GM10266 (cell line): ENCODE results near the gene STX10.

ENCODE experiments used
- DNase-seq: peaks from one replicate; pipeline ENCODE4 v3.0.0; 2012; ENCODE audit errors: extremely low spot score
- TF ChIP-seq, protein P1 (sequence below): IDR thresholded peaks from 2 replicates; pipeline ENCODE4 v1.5.1; 2012; ENCODE audit warnings: mild to moderate bottlenecking, low read depth; ENCODE audit not compliant: control insufficient read depth, insufficient read depth; ENCODE audit errors: missing control alignments

The STX10 gene

GRCh38 chr19:13097033-13097462, 53.1 kb downstream of the STX10 start:
- DNase-seq = no peak
- TF ChIP-seq, protein P1, sequence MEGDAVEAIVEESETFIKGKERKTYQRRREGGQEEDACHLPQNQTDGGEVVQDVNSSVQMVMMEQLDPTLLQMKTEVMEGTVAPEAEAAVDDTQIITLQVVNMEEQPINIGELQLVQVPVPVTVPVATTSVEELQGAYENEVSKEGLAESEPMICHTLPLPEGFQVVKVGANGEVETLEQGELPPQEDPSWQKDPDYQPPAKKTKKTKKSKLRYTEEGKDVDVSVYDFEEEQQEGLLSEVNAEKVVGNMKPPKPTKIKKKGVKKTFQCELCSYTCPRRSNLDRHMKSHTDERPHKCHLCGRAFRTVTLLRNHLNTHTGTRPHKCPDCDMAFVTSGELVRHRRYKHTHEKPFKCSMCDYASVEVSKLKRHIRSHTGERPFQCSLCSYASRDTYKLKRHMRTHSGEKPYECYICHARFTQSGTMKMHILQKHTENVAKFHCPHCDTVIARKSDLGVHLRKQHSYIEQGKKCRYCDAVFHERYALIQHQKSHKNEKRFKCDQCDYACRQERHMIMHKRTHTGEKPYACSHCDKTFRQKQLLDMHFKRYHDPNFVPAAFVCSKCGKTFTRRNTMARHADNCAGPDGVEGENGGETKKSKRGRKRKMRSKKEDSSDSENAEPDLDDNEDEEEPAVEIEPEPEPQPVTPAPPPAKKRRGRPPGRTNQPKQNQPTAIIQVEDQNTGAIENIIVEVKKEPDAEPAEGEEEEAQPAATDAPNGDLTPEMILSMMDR = no peak

- TF ChIP-seq, protein P1 = no peak
- DNase-seq = no peak
Observed at GRCh38 chr19:13095934-13096927, 53.9 kb downstream of the STX10 start.

GRCh38 chr19:13095393-13095784, 54.8 kb downstream of the STX10 start:
- DNase-seq = no peak

GRCh38 chr19:13094771-13095392, 55.3 kb downstream of the STX10 start:
- TF ChIP-seq, protein P1 = no peak
- DNase-seq = no peak

More at GRCh38 chr19:13095393-13095784, 54.8 kb downstream of the STX10 start:
- TF ChIP-seq, protein P1 = no peak

DNA sequence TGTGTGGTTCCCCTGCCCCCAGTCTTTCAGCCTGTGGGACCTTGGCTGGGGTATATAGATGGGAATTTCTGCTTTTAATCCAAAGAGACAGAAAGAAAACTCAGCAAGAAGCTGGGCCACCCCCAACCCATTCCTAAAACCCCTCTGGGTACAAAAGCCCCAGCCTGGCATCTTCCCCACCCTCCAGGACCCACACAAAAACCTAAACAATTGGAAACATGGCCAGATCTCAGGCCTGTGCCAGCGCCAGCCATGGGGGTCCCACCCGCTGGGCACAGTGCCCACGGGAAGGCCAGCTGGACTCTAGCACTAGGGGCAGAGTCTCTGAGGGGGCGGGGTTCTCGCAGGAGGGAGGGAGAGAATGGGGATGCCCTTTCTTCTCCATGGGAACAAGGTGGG, 56.1 kb downstream of the STX10 start:
- TF ChIP-seq, protein P1 = no peak
- DNase-seq = no peak
